ENCODE data around the gene AURKB.
"Not testable (repeated sequence)": the region's sequence is repeated elsewhere in the genome, so short reads cannot be mapped to it uniquely, and the experiment has no call there.

The AURKB gene

GRCh38 chr17:8214000-8214399 lies 3.6 kb upstream of the AURKB start:
- H3K4me3 ChIP-seq (ENCODE audit: low read length in 2 of 2); H3K9ac ChIP-seq (ENCODE audit: low read depth in 1 of 2, low read length in 2 of 2); H3K27ac ChIP-seq (ENCODE audit: low read depth in 2 of 2, low read length in 2 of 2); H3K36me3 ChIP-seq (ENCODE audit: control insufficient read depth in 2 of 2, insufficient read depth in 2 of 2, low read length in 2 of 2); H3K27me3 ChIP-seq (ENCODE audit: control insufficient read depth in 2 of 2, insufficient read depth in 2 of 2, low read length in 2 of 2); H3K9me3 ChIP-seq (ENCODE audit: control insufficient read depth in 2 of 2, low read length in 2 of 2): not testable (repeated sequence)
- peaks cover 9 to 15% of the 10 kb centered on the region in 2 donors for H3K4me1 ChIP-seq (ENCODE audit: control insufficient read depth in 2 of 2, insufficient read depth in 2 of 2, low read length in 2 of 2)

DNA sequence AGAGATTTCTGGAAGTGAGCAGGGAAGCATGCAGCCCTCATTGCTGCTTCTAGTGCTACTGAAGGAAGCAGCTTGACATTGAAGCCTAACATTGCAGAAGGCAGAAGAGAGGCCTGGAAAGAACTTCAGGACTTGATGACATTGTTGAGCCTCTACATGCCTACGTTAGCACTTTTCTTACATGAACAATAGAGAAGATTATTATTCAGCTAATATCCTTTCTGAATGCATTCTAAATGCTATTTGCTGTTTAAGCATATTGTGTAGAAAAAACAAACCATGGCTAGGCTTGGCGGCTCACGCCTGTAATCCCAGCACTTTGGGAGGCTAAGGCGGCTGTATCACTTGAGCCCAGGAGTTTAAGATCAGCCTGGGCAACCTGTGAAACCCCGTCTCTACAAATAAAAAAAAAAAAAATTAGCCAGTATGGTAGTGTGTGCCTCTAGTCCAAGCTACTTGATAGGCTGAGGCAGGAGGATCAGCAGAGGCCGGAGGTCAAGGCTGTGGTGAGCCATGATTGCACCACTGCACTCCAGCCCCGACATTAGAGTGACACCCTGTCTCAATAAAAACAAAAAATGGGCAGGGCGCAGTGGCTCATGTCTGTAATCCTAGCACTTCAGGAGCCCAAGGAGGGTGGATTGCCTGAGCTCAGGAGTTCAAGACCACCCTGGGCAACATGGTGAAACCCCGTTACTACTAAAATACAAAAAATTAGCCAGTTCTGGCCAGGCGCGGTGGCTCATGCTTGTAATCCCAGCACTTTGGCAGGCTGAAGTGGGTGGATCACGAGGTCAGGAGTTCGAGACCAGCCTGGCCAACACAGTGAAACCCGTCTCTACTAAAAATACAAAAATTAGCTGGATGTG lies 2.2 kb upstream of the AURKB start:
- no peak overlapping the region for H3K9ac ChIP-seq (ENCODE audit: low read depth in 1 of 2, low read length in 2 of 2)
- H3K36me3 ChIP-seq (ENCODE audit: control insufficient read depth in 2 of 2, insufficient read depth in 2 of 2, low read length in 2 of 2) = no peaks in the 10 kb centered on the region
- H3K27me3 ChIP-seq (ENCODE audit: control insufficient read depth in 2 of 2, insufficient read depth in 2 of 2, low read length in 2 of 2) = no peaks in the 10 kb centered on the region
- peaks cover 9 to 11% of the 10 kb centered on the region in 2 donors for H3K4me1 ChIP-seq (ENCODE audit: control insufficient read depth in 2 of 2, insufficient read depth in 2 of 2, low read length in 2 of 2)
- no peak overlapping the region for H3K27ac ChIP-seq (ENCODE audit: low read depth in 2 of 2, low read length in 2 of 2)
- no peaks in the 10 kb centered on the region for H3K9me3 ChIP-seq (ENCODE audit: control insufficient read depth in 2 of 2, low read length in 2 of 2)
- no peak overlapping the region for H3K4me3 ChIP-seq (ENCODE audit: low read length in 2 of 2)

DNA sequence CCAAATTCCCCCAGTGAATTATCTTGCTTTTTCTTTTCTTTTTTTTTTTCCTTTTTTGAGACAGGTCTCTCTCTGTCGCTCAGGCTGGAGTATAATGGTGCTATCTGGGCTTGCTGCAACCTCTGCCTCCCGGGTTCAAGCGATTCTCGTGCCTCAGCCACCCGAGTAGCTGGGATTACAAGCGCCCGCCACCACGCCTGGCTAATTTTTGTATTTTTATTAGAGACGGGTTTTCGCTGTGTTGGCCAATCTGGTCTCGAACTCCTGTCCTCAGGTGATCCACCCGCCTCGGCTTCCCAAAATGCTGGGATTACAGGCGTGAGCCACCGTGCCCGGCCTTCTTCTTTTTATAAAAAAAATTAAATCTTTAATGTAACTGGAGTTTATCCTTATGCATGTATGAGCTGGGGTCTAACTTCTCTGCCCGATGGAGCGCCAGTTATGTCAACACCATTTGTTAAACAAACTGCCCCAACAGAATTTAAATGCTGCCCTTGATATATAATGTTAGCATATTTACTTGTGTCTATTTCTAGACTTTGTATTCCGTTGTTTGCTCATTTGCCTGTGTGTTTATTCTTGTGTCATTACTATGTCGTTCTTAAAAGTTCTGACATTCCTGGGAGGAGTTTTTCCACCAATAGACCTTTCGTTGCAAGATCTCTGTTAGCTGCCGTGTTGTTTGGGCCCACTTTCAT lies 535 bp upstream of the AURKB start:
- Histone ChIP-seq H3K4me3 (ENCODE audit: low read length in 2 of 2) (peak overlapping the region; percentile 75 to 90), H3K27me3 (ENCODE audit: control insufficient read depth in 2 of 2, insufficient read depth in 2 of 2, low read length in 2 of 2) (no peaks in the 10 kb centered on the region), H3K27ac (ENCODE audit: low read depth in 2 of 2, low read length in 2 of 2) (peak overlapping the region; percentile 65 to 71), H3K9ac (ENCODE audit: low read depth in 1 of 2, low read length in 2 of 2) (peak overlapping the region; percentile 69 to 72), H3K9me3 (ENCODE audit: control insufficient read depth in 2 of 2, low read length in 2 of 2) (no peaks in the 10 kb centered on the region), H3K36me3 (ENCODE audit: control insufficient read depth in 2 of 2, insufficient read depth in 2 of 2, low read length in 2 of 2) (no peaks in the 10 kb centered on the region), H3K4me1 (ENCODE audit: control insufficient read depth in 2 of 2, insufficient read depth in 2 of 2, low read length in 2 of 2) (peaks cover 9 to 11% of the 10 kb centered on the region in 2 donors)

DNA sequence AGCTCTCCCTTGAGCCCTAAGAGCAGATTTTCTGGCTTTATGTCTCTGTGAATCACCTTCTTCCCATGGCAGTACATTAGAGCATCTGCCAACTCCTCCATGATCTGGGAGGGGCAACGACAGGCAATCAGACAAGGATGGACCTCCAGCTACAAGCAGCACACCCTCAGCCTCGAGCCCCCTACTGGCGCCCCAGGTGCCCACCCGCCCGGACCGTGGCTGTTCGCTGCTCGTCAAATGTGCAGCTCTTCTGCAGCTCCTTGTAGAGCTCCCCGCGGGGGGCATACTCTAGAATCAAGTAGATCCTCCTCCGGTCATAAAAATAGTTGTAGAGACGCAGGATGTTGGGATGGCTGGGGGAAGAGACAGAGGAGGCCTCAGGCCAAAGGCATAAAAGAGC lies 3.8 kb downstream of the AURKB start:
- Histone ChIP-seq H3K4me1 (ENCODE audit: control insufficient read depth in 2 of 2, insufficient read depth in 2 of 2, low read length in 2 of 2) (peaks cover 9 to 11% of the 10 kb centered on the region in 2 donors), H3K9me3 (ENCODE audit: control insufficient read depth in 2 of 2, low read length in 2 of 2) (no peaks in the 10 kb centered on the region), H3K9ac (ENCODE audit: low read depth in 1 of 2, low read length in 2 of 2) (no peak overlapping the region), H3K27me3 (ENCODE audit: control insufficient read depth in 2 of 2, insufficient read depth in 2 of 2, low read length in 2 of 2) (no peaks in the 10 kb centered on the region), H3K4me3 (ENCODE audit: low read length in 2 of 2) (no peak overlapping the region), H3K36me3 (ENCODE audit: control insufficient read depth in 2 of 2, insufficient read depth in 2 of 2, low read length in 2 of 2) (no peaks in the 10 kb centered on the region), H3K27ac (ENCODE audit: low read depth in 2 of 2, low read length in 2 of 2) (no peak overlapping the region)

DNA sequence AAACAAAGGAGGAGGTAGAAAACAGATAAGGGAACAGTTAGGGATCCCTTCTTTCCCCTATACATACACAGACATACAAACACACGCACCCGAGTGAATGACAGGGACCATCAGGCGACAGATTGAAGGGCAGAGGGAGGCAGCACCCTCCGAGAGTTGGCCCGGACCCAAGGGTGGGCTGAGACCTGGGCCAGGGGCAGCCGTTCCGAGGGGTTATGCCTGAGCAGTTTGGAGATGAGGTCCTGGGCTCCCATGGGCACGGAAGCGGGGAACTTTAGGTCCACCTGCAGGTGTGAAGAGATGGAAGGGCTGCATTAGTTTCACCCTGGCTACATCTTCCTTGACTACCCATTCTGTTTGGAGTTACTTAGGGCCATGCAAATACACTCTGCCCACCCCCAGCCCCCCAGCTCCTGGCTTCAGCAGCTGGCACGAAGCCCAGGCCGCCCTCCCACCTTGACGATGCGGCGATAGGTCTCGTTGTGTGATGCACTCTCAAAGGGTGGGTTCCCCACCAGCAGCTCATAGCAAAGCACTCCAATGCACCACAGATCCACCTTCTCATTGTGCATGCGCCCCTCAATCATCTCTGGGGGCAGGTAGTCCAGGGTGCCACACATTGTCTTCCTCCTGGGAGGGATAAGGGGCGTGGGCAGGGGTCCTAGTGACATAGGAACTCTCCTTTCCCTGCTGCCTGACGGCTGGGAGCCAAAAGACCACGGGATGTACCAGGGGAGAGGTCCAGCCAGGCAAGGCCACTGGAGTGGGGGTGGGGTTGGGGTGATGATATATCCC lies 5.4 kb downstream of the AURKB start:
- Histone ChIP-seq H3K9me3 (ENCODE audit: control insufficient read depth in 2 of 2, low read length in 2 of 2) (no peaks in the 10 kb centered on the region), H3K4me3 (ENCODE audit: low read length in 2 of 2) (no peak overlapping the region), H3K9ac (ENCODE audit: low read depth in 1 of 2, low read length in 2 of 2) (no peak overlapping the region), H3K27me3 (ENCODE audit: control insufficient read depth in 2 of 2, insufficient read depth in 2 of 2, low read length in 2 of 2) (no peaks in the 10 kb centered on the region), H3K27ac (ENCODE audit: low read depth in 2 of 2, low read length in 2 of 2) (no peak overlapping the region), H3K4me1 (ENCODE audit: control insufficient read depth in 2 of 2, insufficient read depth in 2 of 2, low read length in 2 of 2) (peaks cover 3 to 5% of the 10 kb centered on the region in 2 donors), H3K36me3 (ENCODE audit: control insufficient read depth in 2 of 2, insufficient read depth in 2 of 2, low read length in 2 of 2) (no peaks in the 10 kb centered on the region)

DNA sequence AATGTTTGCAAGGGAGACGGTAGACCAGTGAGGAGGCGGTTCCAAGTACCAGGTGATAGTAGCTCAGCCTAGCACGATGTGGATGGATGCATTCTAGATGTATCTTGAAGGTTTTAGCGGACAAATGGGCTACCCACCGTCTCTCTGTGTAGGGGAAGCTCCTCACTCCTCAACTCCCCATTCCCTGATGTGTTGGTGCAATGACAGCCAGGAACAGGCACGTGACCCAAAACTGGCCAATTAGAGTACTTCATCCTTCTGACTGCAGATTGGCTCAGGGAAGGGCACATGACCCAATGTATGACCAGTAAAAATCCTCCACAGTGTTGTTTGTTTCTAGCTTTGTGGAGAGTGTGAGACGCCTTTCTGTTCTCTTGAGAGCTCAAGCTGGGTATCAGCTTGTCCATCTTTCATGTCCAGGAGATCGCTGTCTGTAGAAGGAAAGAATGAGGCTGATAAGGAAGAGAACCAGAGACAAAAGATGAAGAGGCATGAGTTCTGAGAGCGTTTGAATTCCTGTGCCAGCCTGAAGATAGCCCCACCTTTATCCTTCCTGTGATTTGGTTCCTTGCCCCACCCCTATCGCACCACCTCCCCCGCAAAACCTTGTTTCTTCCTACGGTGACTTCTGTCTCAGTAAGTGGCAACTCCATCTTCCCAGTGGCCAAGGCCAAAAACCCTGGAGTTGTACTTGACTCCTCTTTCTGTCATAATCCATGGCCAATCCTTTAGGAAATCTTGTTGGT lies 18.1 kb downstream of the AURKB start:
- H3K4me3 ChIP-seq (ENCODE audit: low read length in 2 of 2) = peak overlapping the region; percentile 67
- H3K9ac ChIP-seq (ENCODE audit: low read depth in 1 of 2, low read length in 2 of 2) = peak overlapping the region; percentile 38 to 63
- peaks cover 27 to 34% of the 10 kb centered on the region in 2 donors for H3K4me1 ChIP-seq (ENCODE audit: control insufficient read depth in 2 of 2, insufficient read depth in 2 of 2, low read length in 2 of 2)

DNA sequence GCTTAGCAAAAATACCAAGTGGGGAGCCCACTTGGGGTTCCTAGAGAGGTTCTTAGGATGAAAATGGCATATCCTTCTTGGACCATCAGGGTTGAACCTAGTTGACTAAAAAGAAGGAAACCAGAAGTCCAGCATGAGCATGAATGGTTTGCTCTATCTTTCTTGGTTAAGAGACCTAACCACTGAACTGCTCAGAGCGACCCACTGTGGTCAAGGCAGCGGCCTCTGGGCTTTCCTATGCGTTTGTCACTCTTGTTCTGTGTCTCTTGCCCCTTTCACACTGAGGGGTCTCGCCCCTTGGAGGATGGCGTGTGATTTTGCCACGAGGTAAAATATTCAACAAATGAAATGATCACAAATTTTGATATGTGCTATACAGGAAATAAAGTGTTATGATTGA lies 19.9 kb downstream of the AURKB start:
- peak overlapping the region; percentile 77 to 97 for H3K27ac ChIP-seq (ENCODE audit: low read depth in 2 of 2, low read length in 2 of 2)
- H3K4me1 ChIP-seq (ENCODE audit: control insufficient read depth in 2 of 2, insufficient read depth in 2 of 2, low read length in 2 of 2) = peaks cover 40 to 46% of the 10 kb centered on the region in 2 donors
- peak overlapping the region in 1 of 2 donors; percentile 61 for H3K9ac ChIP-seq (ENCODE audit: low read depth in 1 of 2, low read length in 2 of 2)

More for the DNA sequence above, 18.1 kb downstream of the AURKB start:
- Histone ChIP-seq H3K27me3 (ENCODE audit: control insufficient read depth in 2 of 2, insufficient read depth in 2 of 2, low read length in 2 of 2) (no peaks in the 10 kb centered on the region), H3K36me3 (ENCODE audit: control insufficient read depth in 2 of 2, insufficient read depth in 2 of 2, low read length in 2 of 2) (no peaks in the 10 kb centered on the region), H3K9me3 (ENCODE audit: control insufficient read depth in 2 of 2, low read length in 2 of 2) (no peaks in the 10 kb centered on the region), H3K27ac (ENCODE audit: low read depth in 2 of 2, low read length in 2 of 2) (peak overlapping the region; percentile 77 to 87)

GRCh38 chr17:8189711-8190477 lies 20.5 kb downstream of the AURKB start, which contains the start of gene BORCS6:
Gene BORCS6, minus strand, starts transcription at chr17:8190180. Its CDS starts 40 bp downstream, at chr17:8190140.
- H3K4me3 ChIP-seq (ENCODE audit: low read length in 2 of 2) = peak within 1 kb of the TSS; percentile 85 to 88
- no peaks in the 10 kb centered on the region for H3K27me3 ChIP-seq (ENCODE audit: control insufficient read depth in 2 of 2, insufficient read depth in 2 of 2, low read length in 2 of 2)
- H3K36me3 ChIP-seq (ENCODE audit: control insufficient read depth in 2 of 2, insufficient read depth in 2 of 2, low read length in 2 of 2) = no peaks in the 10 kb centered on the region
- H3K9ac ChIP-seq (ENCODE audit: low read depth in 1 of 2, low read length in 2 of 2) = peak within 1 kb of the TSS; percentile 77 to 94
- peaks cover 40 to 47% of the 10 kb centered on the region in 2 donors for H3K4me1 ChIP-seq (ENCODE audit: control insufficient read depth in 2 of 2, insufficient read depth in 2 of 2, low read length in 2 of 2)
- no peaks in the 10 kb centered on the region for H3K9me3 ChIP-seq (ENCODE audit: control insufficient read depth in 2 of 2, low read length in 2 of 2)
- H3K27ac ChIP-seq (ENCODE audit: low read depth in 2 of 2, low read length in 2 of 2) = peak within 1 kb of the TSS; percentile 93 to 97

More for the DNA sequence above, 19.9 kb downstream of the AURKB start:
- peak overlapping the region; percentile 47 to 85 for H3K4me3 ChIP-seq (ENCODE audit: low read length in 2 of 2)
- no peaks in the 10 kb centered on the region for H3K36me3 ChIP-seq (ENCODE audit: control insufficient read depth in 2 of 2, insufficient read depth in 2 of 2, low read length in 2 of 2)
- no peaks in the 10 kb centered on the region for H3K27me3 ChIP-seq (ENCODE audit: control insufficient read depth in 2 of 2, insufficient read depth in 2 of 2, low read length in 2 of 2)
- no peaks in the 10 kb centered on the region for H3K9me3 ChIP-seq (ENCODE audit: control insufficient read depth in 2 of 2, low read length in 2 of 2)

All from mucosa of rectum (tissue), 2 donors.